NCI-H345 (cell line): ENCODE measurements around the gene SLC7A7.
"Not testable (repeated sequence)": the region's sequence is repeated elsewhere in the genome, so short reads cannot be mapped to it uniquely, and the experiment has no call there.

Experiments
- DNase-seq: peaks from one replicate; lab custom pipeline; 2025; lab: John Stamatoyannopoulos, UW

Gene SLC7A7

GRCh38 chr14:22814941-22815713 lies at the start of gene SLC7A7:
TSS of gene SLC7A7 (minus strand) at chr14:22815435. CDS start at chr14:22813398, 2,037 bp downstream.
- DNase-seq = no peak

- no peak for DNase-seq
Observed at GRCh38 chr14:22864979-22865378, 49.7 kb upstream of the SLC7A7 start.

- no peak for DNase-seq
Observed at GRCh38 chr14:22861651-22862050, 46.4 kb upstream of the SLC7A7 start.

- DNase-seq = not testable (repeated sequence)
Observed at GRCh38 chr14:22860377-22860776, 45.1 kb upstream of the SLC7A7 start.

- no peak for DNase-seq
Observed at GRCh38 chr14:22856428-22856827, 41.2 kb upstream of the SLC7A7 start.

GRCh38 chr14:22854963-22855724 lies 39.9 kb upstream of the SLC7A7 start:
- DNase-seq = no peak

GRCh38 chr14:22854296-22854695 lies 39.1 kb upstream of the SLC7A7 start:
- not testable (repeated sequence) for DNase-seq

- DNase-seq = peak; percentile 76
Observed at GRCh38 chr14:22852940-22853767, 37.9 kb upstream of the SLC7A7 start.

GRCh38 chr14:22852599-22852939 lies 37.3 kb upstream of the SLC7A7 start:
- no peak for DNase-seq

GRCh38 chr14:22852178-22852577 lies 36.9 kb upstream of the SLC7A7 start:
- DNase-seq = not testable (repeated sequence)

GRCh38 chr14:22850944-22851764 lies 35.9 kb upstream of the SLC7A7 start:
- no peak for DNase-seq

- DNase-seq = no peak
Observed at GRCh38 chr14:22849212-22849819, 34.1 kb upstream of the SLC7A7 start.

- no peak for DNase-seq
Observed at GRCh38 chr14:22848351-22849164, 33.3 kb upstream of the SLC7A7 start.

GRCh38 chr14:22847661-22848341 lies 32.6 kb upstream of the SLC7A7 start:
- DNase-seq = no peak

- no peak for DNase-seq
Observed at GRCh38 chr14:22846811-22847307, 31.6 kb upstream of the SLC7A7 start.

- DNase-seq = no peak
Observed at GRCh38 chr14:22845821-22846625, 30.8 kb upstream of the SLC7A7 start.

GRCh38 chr14:22845103-22845394 lies 29.8 kb upstream of the SLC7A7 start:
- DNase-seq = no peak

GRCh38 chr14:22844221-22845102 lies 29.2 kb upstream of the SLC7A7 start:
- DNase-seq = no peak
